Uterus (tissue), 2 donors: ENCODE data around the gene MSL2.

Source experiments
- POLR2A ChIP-seq, 2 donors: fragments of 450-650 bp; IDR thresholded peaks; one replicate each; pipeline ENCODE4 v1.6.1; 2016; ENCODE audit warnings: antibody characterized with exemption in 2 of 2, mild to moderate bottlenecking in 1 of 2, moderate library complexity in 1 of 2
- TF ChIP-seq, protein P1 (sequence below), 4 experiments: fragments of 200-600 bp in 2 of 4; fragments of 450-650 bp in 2 of 4; sonication (generic) in 2 of 4; IDR thresholded peaks; one replicate each; pipeline ENCODE4 v1.5.1; 2016 to 2019; ENCODE audit warnings: antibody characterized with exemption in 4 of 4, mild to moderate bottlenecking in 2 of 4, moderate library complexity in 1 of 4

GRCh38 chr3:136106101-136106500 is 90.0 kb downstream of the MSL2 start:
- TF ChIP-seq, protein P1, sequence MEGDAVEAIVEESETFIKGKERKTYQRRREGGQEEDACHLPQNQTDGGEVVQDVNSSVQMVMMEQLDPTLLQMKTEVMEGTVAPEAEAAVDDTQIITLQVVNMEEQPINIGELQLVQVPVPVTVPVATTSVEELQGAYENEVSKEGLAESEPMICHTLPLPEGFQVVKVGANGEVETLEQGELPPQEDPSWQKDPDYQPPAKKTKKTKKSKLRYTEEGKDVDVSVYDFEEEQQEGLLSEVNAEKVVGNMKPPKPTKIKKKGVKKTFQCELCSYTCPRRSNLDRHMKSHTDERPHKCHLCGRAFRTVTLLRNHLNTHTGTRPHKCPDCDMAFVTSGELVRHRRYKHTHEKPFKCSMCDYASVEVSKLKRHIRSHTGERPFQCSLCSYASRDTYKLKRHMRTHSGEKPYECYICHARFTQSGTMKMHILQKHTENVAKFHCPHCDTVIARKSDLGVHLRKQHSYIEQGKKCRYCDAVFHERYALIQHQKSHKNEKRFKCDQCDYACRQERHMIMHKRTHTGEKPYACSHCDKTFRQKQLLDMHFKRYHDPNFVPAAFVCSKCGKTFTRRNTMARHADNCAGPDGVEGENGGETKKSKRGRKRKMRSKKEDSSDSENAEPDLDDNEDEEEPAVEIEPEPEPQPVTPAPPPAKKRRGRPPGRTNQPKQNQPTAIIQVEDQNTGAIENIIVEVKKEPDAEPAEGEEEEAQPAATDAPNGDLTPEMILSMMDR (IDR thresholded peaks at IDR 0.05): no peak
- no peak for TF ChIP-seq POLR2A (IDR thresholded peaks at IDR 0.05)
